DOHH2 (cell line): ENCODE data around the gene OPALIN.

Experiments
- H3F3A ChIP-seq: fragments of 200-600 bp; sonication (generic), shearing (Covaris generic); 2 replicates; pipeline ENCODE4 v1.6.0; 2016; ENCODE audit warnings: antibody characterized with exemption, mild to moderate bottlenecking; ENCODE audit not compliant: control insufficient read depth, insufficient read depth
- H3K27ac ChIP-seq: fragments of 200-600 bp; sonication (generic); 2 replicates; pipeline ENCODE4 v1.5.1; 2014; ENCODE audit warnings: low read depth, mild to moderate bottlenecking, low read length, moderate library complexity
- H3K27me3 ChIP-seq: fragments of 200-600 bp; sonication (generic); 2 replicates; pipeline ENCODE4 v1.6.1; 2014; ENCODE audit warnings: mild to moderate bottlenecking, low read length, mixed read lengths; ENCODE audit not compliant: control insufficient read depth
- H3K36me3 ChIP-seq: fragments of 200-600 bp; sonication (generic); 2 replicates; pipeline ENCODE4 v1.6.1; 2014; ENCODE audit warnings: mild to moderate bottlenecking, low read length, moderate library complexity, mixed read lengths; ENCODE audit not compliant: control insufficient read depth
- H3K4me1 ChIP-seq: fragments of 200-600 bp; sonication (generic); 2 replicates; pipeline ENCODE4 v1.6.1; 2014; ENCODE audit warnings: mild to moderate bottlenecking, low read length, mixed read lengths; ENCODE audit not compliant: control insufficient read depth
- H3K4me2 ChIP-seq: fragments of 200-600 bp; sonication (generic); 2 replicates; pipeline ENCODE4 v1.6.0; 2014; ENCODE audit warnings: mild to moderate bottlenecking, low read length, moderate library complexity
- H3K4me3 ChIP-seq: fragments of 200-600 bp; sonication (generic); 2 replicates; pipeline ENCODE4 v1.5.1; 2014; ENCODE audit warnings: mild to moderate bottlenecking, low read length, mixed read lengths
- H3K79me2 ChIP-seq: fragments of 200-600 bp; sonication (generic); 2 replicates; pipeline ENCODE4 v1.6.1; 2014; ENCODE audit warnings: mild to moderate bottlenecking, low read length, mixed read lengths; ENCODE audit not compliant: control insufficient read depth
- H3K9me2 ChIP-seq: fragments of 200-600 bp; sonication (generic); replicated peaks from 2 replicates; pipeline ENCODE4 v1.6.1; 2014; ENCODE audit warnings: mild to moderate bottlenecking, low read length, mixed read lengths; ENCODE audit not compliant: control insufficient read depth
- H3K9me3 ChIP-seq: fragments of 200-600 bp; sonication (generic); 2 replicates; pipeline ENCODE4 v1.6.1; 2014; ENCODE audit warnings: antibody characterized with exemption, low read length, mixed read lengths; ENCODE audit not compliant: control insufficient read depth, insufficient read depth
- H4K20me1 ChIP-seq: fragments of 200-600 bp; sonication (generic); 2 replicates; pipeline ENCODE4 v1.6.0; 2014; ENCODE audit warnings: low read depth, mild to moderate bottlenecking, antibody characterized with exemption, low read length, moderate library complexity; ENCODE audit not compliant: control insufficient read depth, insufficient read depth
- CTCF ChIP-seq: fragments of 200-600 bp; sonication (generic); IDR thresholded peaks from one replicate; pipeline ENCODE4 v1.5.1; 2014; ENCODE audit warnings: antibody characterized with exemption, mild to moderate bottlenecking, low read depth, low read length; ENCODE audit not compliant: poor library complexity, severe bottlenecking
- EZH2phosphoT487 ChIP-seq: fragments of 200-600 bp; sonication (generic); IDR thresholded peaks from 2 replicates; pipeline ENCODE4 v1.6.1; 2017; ENCODE audit warnings: borderline replicate concordance, mild to moderate bottlenecking, antibody characterized with exemption, low read length, moderate library complexity, mixed read lengths

The OPALIN gene

DNA sequence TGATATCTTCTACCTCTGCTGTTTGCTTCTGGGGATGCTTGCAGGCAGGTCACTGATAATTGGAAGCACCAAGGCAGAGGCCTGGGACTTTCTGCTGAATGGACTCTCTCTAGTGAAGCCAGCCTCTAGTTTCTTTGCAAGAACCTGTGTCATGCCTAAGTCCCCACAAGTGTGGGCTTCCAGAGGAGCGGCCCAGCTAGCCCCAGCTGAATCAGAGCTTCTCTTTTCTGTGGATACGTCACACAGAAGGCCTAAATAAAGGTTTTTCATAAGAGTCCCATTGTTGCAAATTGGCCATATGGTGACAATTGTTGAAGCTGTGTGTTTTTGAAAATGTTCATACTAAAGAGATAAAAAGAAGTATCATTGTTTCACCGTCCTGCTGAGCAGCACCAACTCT, 6.8 kb upstream of the OPALIN start:
- H3K27ac ChIP-seq = no peak overlapping the region
- H3K9me2 ChIP-seq = no peaks in the 10 kb centered on the region
- H3K4me2 ChIP-seq = no peak overlapping the region
- TF ChIP-seq EZH2phosphoT487 = no peak
- TF ChIP-seq CTCF = no peak
- no peaks in the 10 kb centered on the region for H3K79me2 ChIP-seq
- H3K27me3 ChIP-seq = peaks cover 22% of the 10 kb centered on the region
- H3K9me3 ChIP-seq = no peaks in the 10 kb centered on the region
- no peaks in the 10 kb centered on the region for H3K4me1 ChIP-seq
- no peaks in the 10 kb centered on the region for H4K20me1 ChIP-seq
- H3K36me3 ChIP-seq = no peaks in the 10 kb centered on the region
- H3K4me3 ChIP-seq = no peak overlapping the region
- no peaks in the 10 kb centered on the region for H3F3A ChIP-seq

GRCh38 chr10:96360766-96361165, 2.0 kb upstream of the OPALIN start:
- Histone ChIP-seq H3K4me1 (no peaks in the 10 kb centered on the region), H4K20me1 (no peaks in the 10 kb centered on the region), H3K9me2 (no peaks in the 10 kb centered on the region), H3K9me3 (no peaks in the 10 kb centered on the region), H3K27me3 (peaks cover 25% of the 10 kb centered on the region), H3K4me3 (no peak overlapping the region), H3K36me3 (no peaks in the 10 kb centered on the region), H3K79me2 (no peaks in the 10 kb centered on the region), H3K4me2 (no peak overlapping the region), H3K27ac (no peak overlapping the region), H3F3A (no peaks in the 10 kb centered on the region)
- TF ChIP-seq CTCF = no peak
- no peak for TF ChIP-seq EZH2phosphoT487

GRCh38 chr10:96360331-96360730, 1.5 kb upstream of the OPALIN start:
- H3K79me2 ChIP-seq = no peaks in the 10 kb centered on the region
- H3K4me2 ChIP-seq = no peak overlapping the region
- no peaks in the 10 kb centered on the region for H4K20me1 ChIP-seq
- H3F3A ChIP-seq = no peaks in the 10 kb centered on the region
- no peaks in the 10 kb centered on the region for H3K9me2 ChIP-seq
- no peak overlapping the region for H3K27ac ChIP-seq
- no peak overlapping the region for H3K4me3 ChIP-seq
- H3K4me1 ChIP-seq = no peaks in the 10 kb centered on the region
- TF ChIP-seq EZH2phosphoT487 (no peak), CTCF (no peak)
- H3K9me3 ChIP-seq = no peaks in the 10 kb centered on the region
- no peaks in the 10 kb centered on the region for H3K36me3 ChIP-seq
- H3K27me3 ChIP-seq = peaks cover 27% of the 10 kb centered on the region

GRCh38 chr10:96359616-96360015, 814 bp upstream of the OPALIN start:
- no peaks in the 10 kb centered on the region for H3F3A ChIP-seq
- H3K4me3 ChIP-seq = no peak overlapping the region
- H3K4me1 ChIP-seq = no peaks in the 10 kb centered on the region
- H3K9me2 ChIP-seq = no peaks in the 10 kb centered on the region
- H3K27me3 ChIP-seq = peaks cover 27% of the 10 kb centered on the region
- no peaks in the 10 kb centered on the region for H3K36me3 ChIP-seq
- TF ChIP-seq EZH2phosphoT487 (no peak), CTCF (no peak)
- H3K4me2 ChIP-seq = no peak overlapping the region
- no peaks in the 10 kb centered on the region for H3K79me2 ChIP-seq
- H3K27ac ChIP-seq = no peak overlapping the region
- no peaks in the 10 kb centered on the region for H3K9me3 ChIP-seq
- H4K20me1 ChIP-seq = no peaks in the 10 kb centered on the region
